Breast epithelium (tissue), 4 donors: Measurements from ENCODE around the gene SIX3. TPM values are rescaled to one million over a fixed set of nuclear protein-coding genes. Genes with fewer than 3 reads are reported as not detected.
A peak's percentile ranks its signal among the peaks of the same experiment; 100 is the strongest.

Experiments used
- DNase-seq, 2 donors: peaks; one replicate each; pipeline ENCODE4 v3.0.0-alpha.2; 2019; ENCODE audit warnings: low spot score in 2 of 2
- H3K27ac ChIP-seq, 2 donors: fragments of 200-600 bp; sonication (generic) in 1 of 2; one replicate each; pipeline ENCODE4 v1.5.1; 2016 to 2019; ENCODE audit warnings: mild to moderate bottlenecking in 1 of 2
- H3K27me3 ChIP-seq, 2 donors: fragments of 200-600 bp; sonication (generic) in 1 of 2; one replicate each; pipeline versions ENCODE4 v1.5.1 to v1.6.0; 2017 to 2019; ENCODE audit warnings: control low read depth in 1 of 2, mild to moderate bottlenecking in 1 of 2
- H3K36me3 ChIP-seq: fragments of 200-600 bp; one replicate; pipeline ENCODE4 v1.5.1; 2019
- H3K4me1 ChIP-seq, 2 donors: fragments of 200-600 bp; sonication (generic); one replicate each; pipeline ENCODE4 v1.5.1; 2016 to 2019; ENCODE audit warnings: control low read depth in 1 of 2
- H3K4me3 ChIP-seq, 3 donors: fragments of 200-600 bp; sonication (generic); 1 replicate in 2 of 3; 2 replicates in 1 of 3; pipeline ENCODE4 v1.5.1; 2016 to 2019; ENCODE audit warnings: mild to moderate bottlenecking in 3 of 3, moderate library complexity in 2 of 3
- H3K9me3 ChIP-seq, 2 donors: fragments of 200-600 bp; sonication (generic) in 1 of 2; one replicate each; pipeline ENCODE4 v1.5.1; 2016 to 2019; ENCODE audit warnings: control low read depth in 1 of 2
- CTCF ChIP-seq, 3 donors: fragments of 450-650 bp; IDR thresholded peaks; one replicate each; pipeline ENCODE4 v1.5.1; 2016 to 2017; ENCODE audit warnings: antibody characterized with exemption in 3 of 3, mild to moderate bottlenecking in 3 of 3, moderate library complexity in 3 of 3
- POLR2A ChIP-seq: fragments of 450-650 bp; IDR thresholded peaks from one replicate; pipeline ENCODE4 v1.6.1; 2016; ENCODE audit warnings: antibody characterized with exemption, mild to moderate bottlenecking, moderate library complexity
- POLR2AphosphoS5 ChIP-seq, 3 donors: sonication (generic); formaldehyde crosslinking; IDR thresholded peaks; one replicate each; pipeline ENCODE4 v1.6.1; 2017; ENCODE audit warnings: antibody characterized with exemption in 3 of 3
- intact Hi-C: fragments of 100-400 bp; cut with DNase I; formaldehyde crosslinking; loops from one replicate; pipeline ENCODE4 v1.15.1; 2023; ENCODE audit warnings: low total_unique reads
- total RNA-seq, 3 donors: library from RNA; depleted of rRNA; stranded (reverse); fragments of >200 nt; gene quantifications; one replicate each; pipeline ENCODE4 v1.1.0, GENCODE V29; 2016

Gene SIX3
- not detected for total RNA-seq

- H3K36me3 ChIP-seq: no peaks in the 10 kb centered on the region
- peak within 1 kb of the TSS; percentile 30 to 65 (median 41) for H3K4me3 ChIP-seq
- DNase-seq: no peak
- TF ChIP-seq POLR2A (no peak), CTCF (IDR thresholded peaks at IDR 0.05) (no peak), POLR2AphosphoS5 (IDR thresholded peaks at IDR 0.05) (no peak)
- H3K27ac ChIP-seq: no peak within 1 kb of the TSS
- H3K27me3 ChIP-seq: peaks cover 4 to 78% of the 10 kb centered on the region in 2 donors
- intact Hi-C loops: no loop called here
- H3K4me1 ChIP-seq: peaks cover 4 to 16% of the 10 kb centered on the region in 2 donors
- no peaks in the 10 kb centered on the region for H3K9me3 ChIP-seq
These were observed at the start of gene SIX3 for GRCh38 chr2:44941551-44942234. Gene SIX3, plus strand, starts transcription at chr2:44941702. Its CDS starts 403 bp downstream, at chr2:44942105.

- no peaks in the 10 kb centered on the region for H3K36me3 ChIP-seq
- TF ChIP-seq CTCF (IDR thresholded peaks at IDR 0.05): no peak
- no peak for TF ChIP-seq POLR2A
- TF ChIP-seq POLR2AphosphoS5 (IDR thresholded peaks at IDR 0.05): no peak
- H3K27ac ChIP-seq: no peak overlapping the region
- DNase-seq: no peak
- intact Hi-C loops: no loop called here
- H3K4me1 ChIP-seq: no peaks in the 10 kb centered on the region
- H3K9me3 ChIP-seq: peaks cover 9 to 13% of the 10 kb centered on the region in 2 donors
- H3K4me3 ChIP-seq: no peak overlapping the region
- no peaks in the 10 kb centered on the region for H3K27me3 ChIP-seq
These were observed 47.4 kb upstream of the SIX3 start for GRCh38 chr2:44894058-44894457.

GRCh38 chr2:44895061-44895460, 46.4 kb upstream of the SIX3 start:
- Histone ChIP-seq H3K4me1 (no peaks in the 10 kb centered on the region), H3K9me3 (peaks cover 9 to 13% of the 10 kb centered on the region in 2 donors), H3K4me3 (no peak overlapping the region), H3K36me3 (no peaks in the 10 kb centered on the region), H3K27ac (no peak overlapping the region), H3K27me3 (no peaks in the 10 kb centered on the region)
- no peak for DNase-seq
- intact Hi-C loops: no loop called here
- TF ChIP-seq CTCF (IDR thresholded peaks at IDR 0.05) (no peak), POLR2A (no peak), POLR2AphosphoS5 (IDR thresholded peaks at IDR 0.05) (no peak)

GRCh38 chr2:44897406-44897805, 44.1 kb upstream of the SIX3 start:
- Histone ChIP-seq H3K9me3 (peaks cover 0 to 4% of the 10 kb centered on the region in 2 donors), H3K4me3 (no peak overlapping the region), H3K27me3 (no peaks in the 10 kb centered on the region), H3K4me1 (no peaks in the 10 kb centered on the region), H3K36me3 (no peaks in the 10 kb centered on the region), H3K27ac (no peak overlapping the region)
- intact Hi-C loops: no loop called here
- no peak for DNase-seq
- TF ChIP-seq CTCF (IDR thresholded peaks at IDR 0.05) (no peak), POLR2AphosphoS5 (IDR thresholded peaks at IDR 0.05) (no peak), POLR2A (no peak)

GRCh38 chr2:44902217-44903137, 39.0 kb upstream of the SIX3 start:
- Histone ChIP-seq H3K9me3 (no peaks in the 10 kb centered on the region), H3K36me3 (no peaks in the 10 kb centered on the region), H3K27me3 (peaks cover 0 to 10% of the 10 kb centered on the region in 2 donors), H3K4me1 (no peaks in the 10 kb centered on the region), H3K27ac (no peak overlapping the region), H3K4me3 (no peak overlapping the region)
- no peak for TF ChIP-seq POLR2A
- TF ChIP-seq CTCF (IDR thresholded peaks at IDR 0.05): no peak
- TF ChIP-seq POLR2AphosphoS5 (IDR thresholded peaks at IDR 0.05): no peak
- DNase-seq: no peak
- intact Hi-C loops: no loop called here
